Activated CD8-positive, alpha-beta memory T cell treated with anti-CD3 and anti-CD28 coated beads, Interleukin-2, amount 50 U/mL, for 24 hours (primary cell): ENCODE data around the gene HIF3A.
"Not testable (repeated sequence)": the region's sequence is repeated elsewhere in the genome, so short reads cannot be mapped to it uniquely, and the experiment has no call there.

Source experiments
- DNase-seq: peaks from one replicate; pipeline ENCODE4 v3.0.0-alpha.2; 2020; ENCODE audit errors: extremely low read depth

HIF3A gene

GRCh38 chr19:46296722-46297461, at the start of gene HIF3A:
Gene HIF3A (plus strand): TSS chr19:46297042. CDS start chr19:46297077, 35 bp downstream.
- no peak for DNase-seq

DNA sequence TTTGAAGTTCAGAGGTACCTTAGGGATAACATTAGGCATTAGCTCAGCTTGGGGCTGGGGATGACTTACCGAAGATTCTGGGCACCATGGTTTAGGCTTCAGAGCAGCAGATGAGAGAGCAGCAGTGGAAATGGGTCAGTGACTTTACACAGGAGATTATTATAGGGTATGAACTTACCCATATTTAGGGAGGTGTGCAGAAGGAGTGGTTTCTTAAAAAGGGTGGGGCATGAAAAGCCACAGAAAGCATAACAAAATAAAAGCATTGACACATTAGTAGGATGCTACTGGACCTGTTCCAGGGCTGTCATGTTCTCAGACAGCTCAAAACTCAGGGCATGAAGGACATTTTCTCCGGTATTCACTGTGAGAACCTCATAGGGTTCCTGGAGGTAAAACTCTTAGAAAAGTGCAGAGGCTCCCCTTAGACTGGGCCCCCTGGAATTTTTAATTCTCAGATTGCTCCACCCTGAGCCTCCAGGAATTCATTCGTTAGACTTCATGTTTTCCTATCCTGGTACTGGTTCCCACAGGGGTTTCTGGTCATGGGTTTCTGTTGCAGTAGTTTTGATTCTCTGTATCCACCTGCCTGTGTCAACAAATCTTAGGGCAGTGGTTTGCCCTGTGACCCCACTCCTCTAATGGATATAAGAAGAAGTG, 46.6 kb upstream of the HIF3A start:
- no peak for DNase-seq

DNA sequence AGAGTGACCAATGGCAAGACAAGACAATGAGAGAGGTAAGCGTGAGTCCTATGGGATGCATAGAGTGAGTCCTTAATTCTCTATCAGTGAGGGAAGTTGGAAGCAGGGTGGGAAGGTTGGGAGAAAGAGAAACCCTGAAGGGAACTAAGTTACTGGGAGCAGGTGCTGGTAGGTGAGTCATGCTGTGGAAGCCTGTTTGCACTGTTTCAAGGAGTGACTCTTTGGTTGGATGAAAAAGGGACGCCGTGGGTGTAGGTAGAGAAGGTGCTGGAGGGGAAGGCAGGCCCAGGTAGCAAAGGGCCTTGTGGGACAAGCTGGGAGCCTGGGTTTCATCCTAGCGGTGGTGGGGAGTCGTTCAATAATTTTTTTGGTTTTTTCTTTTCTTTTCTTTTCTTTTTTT, 45.4 kb upstream of the HIF3A start:
- DNase-seq, result no peak

DNA sequence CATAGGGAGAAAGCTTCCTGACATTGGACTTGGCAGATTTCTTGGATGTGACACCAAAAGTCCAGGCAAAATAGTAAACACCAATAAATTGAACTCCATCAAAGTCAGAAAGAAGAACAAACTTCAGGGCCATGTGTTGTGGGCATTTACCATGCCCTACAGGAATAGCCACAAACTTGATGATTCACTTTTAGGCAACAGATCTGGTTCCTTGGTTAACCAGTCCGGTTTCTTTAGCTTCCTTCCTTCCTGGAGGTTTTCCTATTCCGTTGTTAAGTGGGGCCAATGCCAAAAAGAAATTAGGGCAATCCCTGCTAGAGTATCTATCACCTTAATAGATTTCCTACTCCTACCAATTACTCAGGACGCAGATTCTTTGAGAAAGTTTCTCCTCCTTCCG, 42.1 kb upstream of the HIF3A start:
- no peak for DNase-seq

DNA sequence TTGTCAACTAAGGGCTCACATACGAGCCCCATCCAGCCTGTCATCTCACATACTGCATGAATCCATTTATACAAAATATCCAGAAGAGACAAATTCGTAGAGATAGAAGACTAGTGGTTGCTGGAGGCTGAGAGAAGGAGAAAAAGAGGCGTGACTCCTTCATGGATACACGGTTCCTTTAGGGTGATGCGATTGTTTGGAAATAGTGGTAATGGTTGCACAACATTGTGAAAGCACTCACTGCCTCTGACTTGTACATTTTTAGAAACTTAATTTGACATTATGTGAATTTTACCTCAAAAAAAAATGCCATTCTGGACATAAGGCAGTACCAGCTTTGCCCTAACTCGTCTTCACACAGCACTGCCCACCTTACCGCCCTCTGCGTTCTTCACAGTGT, 40.0 kb upstream of the HIF3A start:
- no peak for DNase-seq

- not testable (repeated sequence) for DNase-seq
Measured at GRCh38 chr19:46261501-46261900, 35.3 kb upstream of the HIF3A start.

DNA sequence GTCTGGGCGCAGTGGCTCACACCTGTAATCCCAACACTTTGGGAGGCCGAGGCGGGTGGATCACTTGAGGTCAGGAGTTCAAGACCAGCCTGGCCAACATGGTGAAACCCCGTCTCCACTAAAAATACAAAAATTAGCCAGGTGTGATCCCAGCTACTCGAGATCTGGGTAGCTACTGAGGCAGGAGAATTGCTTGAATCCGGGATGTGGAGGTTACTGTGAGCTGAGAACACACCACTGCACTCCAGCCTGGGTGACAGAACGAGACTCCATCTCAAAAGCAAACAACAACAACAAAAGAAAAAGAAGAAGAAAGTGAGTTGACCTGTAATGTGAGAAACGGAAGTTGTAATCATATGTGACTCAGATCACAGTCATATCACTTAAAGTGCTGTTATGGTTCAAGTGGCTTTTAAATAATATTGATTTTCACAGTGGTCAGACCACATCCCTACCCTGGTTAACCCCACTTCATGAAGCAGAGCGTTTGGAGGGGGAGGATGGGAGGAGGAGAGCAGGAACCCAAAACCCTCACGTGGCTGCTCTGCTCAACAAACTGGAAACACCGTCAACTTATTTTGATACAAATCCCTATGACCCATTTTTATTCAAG, 34.1 kb upstream of the HIF3A start:
- peak; percentile 31 for DNase-seq

GRCh38 chr19:46264801-46265200, 32.0 kb upstream of the HIF3A start:
- not testable (repeated sequence) for DNase-seq

- peak; percentile 36 for DNase-seq
Measured at GRCh38 chr19:46265217-46265828, 31.5 kb upstream of the HIF3A start.

- no peak for DNase-seq
Measured at GRCh38 chr19:46269101-46269500, 27.7 kb upstream of the HIF3A start.

DNA sequence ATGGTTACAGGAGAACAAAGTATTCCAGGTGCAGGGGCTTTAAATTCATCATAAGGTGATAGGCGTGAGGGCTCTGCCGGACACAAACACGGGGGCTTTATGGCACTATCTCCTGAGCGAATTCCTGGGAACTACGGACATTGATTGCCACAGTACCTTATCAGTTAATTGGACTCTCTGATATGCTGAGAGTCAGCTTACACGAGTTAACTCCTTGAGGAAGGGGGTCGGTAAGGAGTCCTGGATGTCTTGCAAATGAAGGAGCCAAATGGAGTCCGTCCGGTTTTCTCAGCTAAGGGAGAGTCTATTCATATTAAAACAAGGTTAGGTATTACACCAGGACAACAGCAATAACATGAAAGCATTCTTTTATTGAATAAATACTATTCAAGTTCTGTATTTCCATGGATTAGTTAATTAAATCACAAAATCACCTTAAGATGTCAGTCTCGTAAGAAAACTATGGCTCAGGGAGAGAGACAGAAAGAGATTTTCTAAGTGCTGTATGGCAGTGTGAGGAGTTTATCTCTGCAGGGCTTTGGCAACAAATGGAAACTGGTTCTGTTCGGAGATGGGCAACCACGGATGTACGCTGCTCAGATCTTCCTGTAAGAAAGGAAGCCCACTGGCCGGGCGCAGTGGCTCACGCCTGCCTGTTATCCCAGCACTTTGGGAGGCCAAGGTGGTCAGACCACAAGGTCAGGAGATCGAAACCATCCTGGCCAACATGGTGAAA, 26.2 kb upstream of the HIF3A start:
- DNase-seq, result no peak

DNA sequence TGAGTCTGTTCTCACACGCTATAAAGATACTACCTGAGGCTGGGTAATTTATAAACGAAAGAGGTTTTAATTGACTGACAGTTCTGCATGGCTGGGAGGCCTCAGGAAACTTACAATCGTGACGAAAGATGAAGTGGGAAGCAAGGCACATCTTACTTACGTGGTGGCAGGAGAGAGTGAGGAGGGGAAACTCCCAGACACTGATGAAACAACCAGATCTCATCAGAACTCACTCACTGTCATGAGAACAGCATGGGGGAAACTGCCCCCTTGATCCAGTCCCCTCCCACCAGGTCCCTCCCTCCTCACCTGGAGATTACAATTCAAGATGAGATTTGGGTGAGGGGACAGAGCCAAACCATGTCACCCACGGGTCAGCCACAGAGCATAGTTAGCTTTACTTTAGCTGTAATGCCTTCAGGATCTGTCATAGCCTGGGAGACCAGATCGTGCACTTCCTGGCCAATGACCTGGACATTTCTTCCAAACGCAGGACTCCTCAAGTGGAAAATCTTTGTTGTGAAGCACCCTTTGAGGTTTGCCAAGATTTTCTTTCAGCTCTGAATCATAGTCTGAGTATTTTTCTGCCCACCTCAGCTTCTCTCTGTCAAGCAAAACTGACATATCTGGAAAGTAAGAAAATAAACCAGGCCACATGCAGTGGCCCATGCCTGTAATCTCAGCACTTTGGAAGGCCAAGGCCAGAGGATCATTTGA, 25.2 kb upstream of the HIF3A start:
- no peak for DNase-seq

- DNase-seq, result not testable (repeated sequence)
Measured at GRCh38 chr19:46273931-46274330, 22.9 kb upstream of the HIF3A start.

DNA sequence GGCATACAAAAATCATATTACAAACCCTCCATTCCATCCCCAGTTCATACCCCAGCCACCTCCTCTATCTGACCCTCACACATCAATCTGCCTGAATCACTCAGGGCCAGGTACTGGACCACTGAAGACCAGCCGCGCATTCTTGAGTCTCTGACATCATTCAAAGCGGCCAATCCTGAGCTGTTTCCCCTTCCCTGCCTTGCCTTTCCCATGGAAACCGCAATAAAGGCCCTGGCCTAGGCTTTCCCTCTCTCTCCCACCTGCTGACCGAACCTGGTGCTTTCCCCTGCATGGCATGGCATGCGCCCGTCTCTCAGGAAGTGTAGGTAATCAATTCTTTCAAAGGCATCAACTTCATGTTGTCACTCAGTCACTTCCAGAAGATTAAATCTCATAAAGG, 17.7 kb upstream of the HIF3A start:
- DNase-seq, result no peak

DNA sequence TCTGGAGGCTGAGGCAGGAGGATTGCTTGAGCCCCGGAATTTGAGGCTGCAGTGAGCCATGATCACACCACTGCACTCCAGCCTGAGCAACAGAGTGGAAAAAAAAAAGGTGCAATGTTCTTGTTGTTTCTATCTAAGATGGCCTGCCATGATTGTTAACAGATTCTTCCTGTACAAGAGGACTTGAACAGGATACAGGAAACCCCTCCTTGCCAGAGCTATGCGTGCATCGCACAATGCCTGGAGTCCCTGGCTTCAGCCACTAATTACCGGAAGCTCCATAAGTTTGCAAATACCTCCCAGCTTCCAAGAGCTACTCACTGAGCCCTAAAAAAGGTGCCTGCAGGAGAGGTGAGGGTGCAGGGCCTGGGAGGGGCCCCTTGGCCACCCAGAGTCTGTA, 13.1 kb upstream of the HIF3A start:
- DNase-seq, result no peak

DNA sequence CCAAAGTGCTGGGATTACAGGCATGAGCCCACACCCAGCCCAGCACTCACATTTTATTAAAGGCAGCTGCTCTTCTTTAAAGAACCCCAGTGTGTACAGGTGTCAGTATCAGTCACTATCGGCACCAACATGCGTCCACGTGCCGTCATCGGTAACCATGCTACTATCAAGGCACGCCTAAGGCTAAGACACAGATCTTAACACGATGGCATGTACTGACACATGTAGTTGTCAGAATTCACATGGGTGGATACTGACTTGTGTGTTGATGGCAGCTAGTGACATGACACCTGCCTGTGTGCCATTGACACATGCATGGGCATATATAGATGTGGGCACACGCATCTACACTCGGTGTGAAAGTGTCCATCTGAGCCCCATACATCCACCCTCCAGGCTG, 12.2 kb upstream of the HIF3A start:
- no peak for DNase-seq

- no peak for DNase-seq
Measured at GRCh38 chr19:46287585-46287984, 9.3 kb upstream of the HIF3A start.

GRCh38 chr19:46288896-46289588, 7.8 kb upstream of the HIF3A start:
- no peak for DNase-seq

GRCh38 chr19:46289724-46290619, 6.9 kb upstream of the HIF3A start:
- DNase-seq, result no peak

DNA sequence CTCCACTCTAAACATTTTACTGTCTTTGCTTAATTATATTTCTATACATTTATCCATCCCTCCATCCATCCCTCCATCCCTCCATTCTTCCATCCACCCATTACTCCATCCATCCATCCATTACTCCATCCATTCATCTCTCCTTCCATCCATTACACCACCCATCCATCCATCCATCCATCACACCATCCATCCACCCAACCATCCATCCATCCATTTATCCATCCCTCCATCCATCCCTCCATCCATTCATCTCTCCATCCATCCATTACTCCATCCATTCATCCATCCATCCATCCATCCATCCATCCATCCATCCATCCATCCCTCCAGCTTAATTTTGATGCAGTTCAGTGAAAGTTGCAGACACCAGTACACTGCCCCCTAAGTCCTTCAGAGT, 5.0 kb upstream of the HIF3A start:
- DNase-seq, result no peak
